T-cell (primary cell): ENCODE measurements around the gene TC2N. TPM values are rescaled to one million over a fixed set of nuclear protein-coding genes. Genes with fewer than 3 reads are reported as not detected.
A peak's percentile ranks its signal among the peaks of the same experiment; 100 is the strongest.

Experiments used
- ATAC-seq, 4 experiments: fragments of 200-7000 bp in 3 of 4; fragments of 150-1000 bp in 1 of 4; cut with Tn5 transposase; replicated peaks in 1 of 4; 1 replicate in 3 of 4; 2 replicates in 1 of 4; pipeline ENCODE4 v1.10.0; 2021; ENCODE audit warnings: moderate library complexity in 3 of 4, mild to moderate bottlenecking in 2 of 4, moderate number of reproducible peaks in 1 of 4
- CTCF ChIA-PET, 2 donors: fragments of 300-600 bp; sonication (Branson Sonifier 250); formaldehyde crosslinking; loops; one replicate each; lab custom pipeline; 2022; ENCODE audit warnings: antibody characterized with exemption in 2 of 2; lab: Charles Lee
- POLR2A ChIA-PET, 2 donors: fragments of 300-600 bp; sonication (Branson Sonifier 250); formaldehyde crosslinking; loops; one replicate each; lab custom pipeline; 2022; ENCODE audit warnings: antibody characterized with exemption in 2 of 2; lab: Charles Lee
- DNase-seq, 35 experiments: peaks; one replicate each; pipeline versions ENCODE4 v3.0.0 to v3.0.0-alpha.2; 2013 to 2023
- H3K27ac ChIP-seq: one replicate; pipeline ENCODE4 v1.5.1; 2013; ENCODE audit warnings: low read length
- H3K27me3 ChIP-seq, 2 experiments: replicated peaks in 1 of 2; 1 replicate in 1 of 2; 2 replicates in 1 of 2; pipeline versions ENCODE4 v1.6.1 to v1.7.0; 2013; ENCODE audit warnings: low read length in 1 of 2, mixed read lengths in 1 of 2; ENCODE audit not compliant: control insufficient read depth in 2 of 2, insufficient read depth in 2 of 2; ENCODE audit errors: extremely low read depth in 1 of 2
- H3K36me3 ChIP-seq, 2 donors: 1 replicate in 1 of 2; 2 replicates in 1 of 2; pipeline versions ENCODE4 v1.6.1 to v1.7.0; 2013; ENCODE audit warnings: low read length in 1 of 2; ENCODE audit not compliant: control insufficient read depth in 2 of 2, insufficient read depth in 1 of 2; ENCODE audit errors: extremely low read depth in 1 of 2
- H3K4me1 ChIP-seq, 2 experiments: 1 replicate in 1 of 2; 2 replicates in 1 of 2; pipeline versions ENCODE4 v1.6.1 to v1.7.0; 2013; ENCODE audit warnings: low read length in 2 of 2, mixed read lengths in 1 of 2; ENCODE audit not compliant: insufficient read depth in 2 of 2, control insufficient read depth in 1 of 2; ENCODE audit errors: extremely low read depth in 1 of 2
- H3K4me3 ChIP-seq, 2 donors: 1 replicate in 1 of 2; 2 replicates in 1 of 2; pipeline versions ENCODE4 v1.5.1 to v1.7.0; 2013; ENCODE audit warnings: mild to moderate bottlenecking in 2 of 2, low read length in 1 of 2, moderate library complexity in 1 of 2; ENCODE audit not compliant: control insufficient read depth in 1 of 2; ENCODE audit errors: extremely low read depth in 1 of 2
- H3K9me3 ChIP-seq: 2 replicates; pipeline ENCODE4 v1.7.0; 2013
- H3K27ac Mint-ChIP-seq, 2 donors: one replicate each; pipeline ENCODE4 v1.8.0; 2020 to 2021; ENCODE audit warnings: mild to moderate bottlenecking in 2 of 2, mixed read lengths in 2 of 2
- H3K27me3 Mint-ChIP-seq, 2 donors: one replicate each; pipeline ENCODE4 v1.8.0; 2021 to 2022; ENCODE audit warnings: mixed read lengths in 2 of 2
- H3K36me3 Mint-ChIP-seq: one replicate; pipeline ENCODE4 v1.8.0; 2021; ENCODE audit warnings: mixed read lengths
- H3K4me1 Mint-ChIP-seq, 3 donors: one replicate each; pipeline ENCODE4 v1.8.0; 2020 to 2022; ENCODE audit warnings: mixed read lengths in 3 of 3, mild to moderate bottlenecking in 1 of 3
- H3K4me3 Mint-ChIP-seq, 3 donors: one replicate each; pipeline ENCODE4 v1.8.0; 2020 to 2022; ENCODE audit warnings: mild to moderate bottlenecking in 3 of 3, mixed read lengths in 3 of 3, moderate library complexity in 3 of 3
- H3K9me3 Mint-ChIP-seq, 3 donors: one replicate each; pipeline ENCODE4 v1.8.0; 2020 to 2022; ENCODE audit warnings: mixed read lengths in 3 of 3
- WGBS: methylation state at CpG from one replicate; pipeline ENCODE4 v1.1.5; 2013; ENCODE audit warnings: missing lambda C conversion rate; ENCODE audit not compliant: insufficient coverage; 5-methylcytosine and 5-hydroxymethylcytosine counted together
- total RNA-seq, 35 experiments: library from RNA in 6 of 35; stranded (reverse) in 6 of 35; fragments of 120-200 nt in 1 of 35; gene quantifications; one replicate each; pipeline versions ENCODE4 v1.2.1 to v1.2.4 and lab custom pipeline; 2013 to 2026

Gene TC2N
- total RNA-seq, 5 donors from 2014 or later (not counting 1 experiment from before 2014, with no cell fraction given) = 203 to 274 (median 243) TPM

DNA sequence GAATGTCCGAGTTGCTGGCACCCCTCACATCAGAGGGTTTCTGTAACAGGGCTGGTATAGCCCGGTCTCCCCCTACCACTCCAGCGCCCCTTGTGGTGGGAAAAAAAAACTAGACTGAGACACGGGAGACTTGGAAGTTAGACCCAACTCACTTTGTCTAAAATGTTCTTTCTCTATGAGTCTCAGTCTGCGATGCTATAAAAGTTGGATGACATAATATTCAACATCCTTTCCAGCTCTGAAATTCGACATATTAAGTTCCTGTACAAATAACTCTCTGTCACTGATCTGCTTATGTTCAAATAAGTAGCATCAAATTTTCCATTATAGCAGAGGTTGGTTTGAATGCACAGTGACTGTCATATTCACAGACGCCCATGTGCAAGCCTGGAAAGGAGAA, 25.7 kb upstream of the TC2N start:
- POLR2A ChIA-PET = interaction anchor here in 1 of 2 donors (0.5 kb wide), 1 partner anchor 102 kb away, joined by 4 read pairs; no protein-coding TSS in a partner anchor
- Histone ChIP-seq H3K9me3 (no peaks in the 10 kb centered on the region), H3K36me3 (no peaks in the 10 kb centered on the region), H3K27ac (no peak overlapping the region), H3K27me3 (no peaks in the 10 kb centered on the region), H3K4me1 (peaks cover 23 to 54% of the 10 kb centered on the region in 2 experiments), H3K4me3 (no peak overlapping the region)
- CTCF ChIA-PET = interaction anchor here (1.0 to 1.1 kb wide), 2 partner anchors 30 to 59 kb away, joined by 3 to 4 read pairs; no protein-coding TSS in a partner anchor
- ATAC-seq = peak in 1 of 4 experiments; percentile 54
- Mint-ChIP-seq H3K4me3 (no peak overlapping the region), H3K4me1 (peaks cover 58 to 74% (median 62%) of the 10 kb centered on the region in 3 donors), H3K36me3 (no peaks in the 10 kb centered on the region), H3K27me3 (no peaks in the 10 kb centered on the region), H3K9me3 (no peaks in the 10 kb centered on the region), H3K27ac (peak overlapping the region; percentile 27 to 83)
- peak in 8 of 35 experiments; percentile 16 to 62 (median 20) for DNase-seq
- WGBS = 67% methylated on average over 1 of the region's 7 CpGs

- H3K27ac ChIP-seq = no peak overlapping the region
- DNase-seq = no peak
- POLR2A ChIA-PET = interaction anchor here in 1 of 2 donors (0.7 kb wide), 1 partner anchor 13 kb away, joined by 3 read pairs; no protein-coding TSS in a partner anchor
- H3K36me3 ChIP-seq = no peaks in the 10 kb centered on the region
- no peaks in the 10 kb centered on the region for H3K27me3 Mint-ChIP-seq
- no peaks in the 10 kb centered on the region for H3K9me3 ChIP-seq
- H3K9me3 Mint-ChIP-seq = no peaks in the 10 kb centered on the region
- 100% methylated on average over 1 of the region's 3 CpGs for WGBS
- no peak overlapping the region for H3K4me3 ChIP-seq
- peaks cover 60 to 67% (median 62%) of the 10 kb centered on the region in 3 donors for H3K4me1 Mint-ChIP-seq
- peak overlapping the region; percentile 96 to 97 for H3K27ac Mint-ChIP-seq
- H3K4me1 ChIP-seq = peaks cover 23 to 54% of the 10 kb centered on the region in 2 experiments
- no peaks in the 10 kb centered on the region for H3K36me3 Mint-ChIP-seq
- no peaks in the 10 kb centered on the region for H3K27me3 ChIP-seq
- H3K4me3 Mint-ChIP-seq = peak overlapping the region in 1 of 3 donors; percentile 65
- ATAC-seq = no peak
- CTCF ChIA-PET = interaction anchor here (0.6 to 0.9 kb wide), 4 partner anchors 21 to 423 kb away, joined by 3 to 7 read pairs (median 4); no protein-coding TSS in a partner anchor
Measured at GRCh38 chr14:91891721-91892220, 24.4 kb upstream of the TC2N start.

- Histone ChIP-seq H3K36me3 (no peaks in the 10 kb centered on the region), H3K9me3 (no peaks in the 10 kb centered on the region), H3K27me3 (no peaks in the 10 kb centered on the region), H3K4me1 (peaks cover 23 to 54% of the 10 kb centered on the region in 2 experiments), H3K4me3 (no peak overlapping the region), H3K27ac (peak overlapping the region; percentile 54)
- ChIA-PET CTCF (interaction anchor here in 1 of 2 donors (0.6 to 0.9 kb wide), 3 partner anchors 45 to 422 kb away, joined by 3 to 5 read pairs (median 3); no protein-coding TSS in a partner anchor), POLR2A (interaction anchor here in 1 of 2 donors (0.6 to 0.7 kb wide), 2 partner anchors 12 to 103 kb away, joined by 3 to 4 read pairs; no protein-coding TSS in a partner anchor)
- DNase-seq (no peak), ATAC-seq (no peak)
- peak overlapping the region in 1 of 3 donors; percentile 65 for H3K4me3 Mint-ChIP-seq
- peaks cover 60 to 63% (median 63%) of the 10 kb centered on the region in 3 donors for H3K4me1 Mint-ChIP-seq
- H3K27me3 Mint-ChIP-seq = no peaks in the 10 kb centered on the region
- no peaks in the 10 kb centered on the region for H3K9me3 Mint-ChIP-seq
- peak overlapping the region; percentile 96 to 97 for H3K27ac Mint-ChIP-seq
- WGBS = 97% methylated on average over 4 of the region's 5 CpGs
- no peaks in the 10 kb centered on the region for H3K36me3 Mint-ChIP-seq
Measured at GRCh38 chr14:91891101-91891500, 23.8 kb upstream of the TC2N start.

DNA sequence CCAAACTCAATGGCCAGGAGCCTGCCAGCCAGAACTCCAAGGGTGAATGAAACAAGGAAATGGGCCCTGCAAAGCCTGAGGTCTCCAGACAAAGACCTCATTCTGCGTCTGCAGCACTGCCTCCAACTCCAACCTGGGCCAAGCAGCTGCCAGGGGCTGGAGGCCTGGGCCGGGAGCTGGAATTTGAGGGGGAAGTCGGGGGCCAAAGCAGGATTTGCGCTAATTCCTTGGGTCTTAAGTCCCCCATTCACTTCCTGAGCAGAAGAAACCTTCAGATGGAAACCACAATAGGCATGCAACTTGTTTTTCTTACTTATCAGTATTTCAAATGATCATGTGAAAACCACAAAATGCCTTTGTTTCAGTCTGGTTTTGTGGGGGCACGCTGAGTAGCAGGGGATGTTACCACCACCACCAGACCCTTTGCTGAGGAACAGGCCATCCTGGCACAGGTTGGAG, 23.0 kb upstream of the TC2N start:
- peak overlapping the region; percentile 54 for H3K27ac ChIP-seq
- Mint-ChIP-seq H3K27ac (peak overlapping the region; percentile 96 to 97), H3K4me3 (peak overlapping the region in 2 of 3 donors; percentile 24 to 65), H3K9me3 (no peaks in the 10 kb centered on the region), H3K27me3 (no peaks in the 10 kb centered on the region), H3K36me3 (no peaks in the 10 kb centered on the region), H3K4me1 (peaks cover 57 to 63% (median 59%) of the 10 kb centered on the region in 3 donors)
- no peaks in the 10 kb centered on the region for H3K27me3 ChIP-seq
- H3K9me3 ChIP-seq = no peaks in the 10 kb centered on the region
- H3K4me1 ChIP-seq = peaks cover 23 to 54% of the 10 kb centered on the region in 2 experiments
- ChIA-PET CTCF (no interaction called here), POLR2A (no interaction called here)
- ATAC-seq (peak; percentile 59 to 79 (median 70)), DNase-seq (peak in 3 of 35 experiments; percentile 16 to 34 (median 23))
- whole genome bisulfite sequencing = 20% methylated on average over 2 of the region's 5 CpGs
- H3K4me3 ChIP-seq = no peak overlapping the region
- no peaks in the 10 kb centered on the region for H3K36me3 ChIP-seq

GRCh38 chr14:91889477-91890211, 22.3 kb upstream of the TC2N start:
- Mint-ChIP-seq H3K9me3 (no peaks in the 10 kb centered on the region), H3K36me3 (no peaks in the 10 kb centered on the region), H3K27me3 (no peaks in the 10 kb centered on the region), H3K4me1 (peaks cover 56 to 66% (median 60%) of the 10 kb centered on the region in 3 donors), H3K4me3 (peak overlapping the region in 1 of 3 donors; percentile 65), H3K27ac (peak overlapping the region; percentile 96 to 97)
- no peak for DNase-seq
- peaks cover 23 to 54% of the 10 kb centered on the region in 2 experiments for H3K4me1 ChIP-seq
- 70% methylated on average over 8 of the region's 13 CpGs for WGBS
- no peaks in the 10 kb centered on the region for H3K27me3 ChIP-seq
- H3K36me3 ChIP-seq = no peaks in the 10 kb centered on the region
- POLR2A ChIA-PET = interaction anchor here in 1 of 2 donors (0.6 kb wide), 1 partner anchor 51 kb away, joined by 5 read pairs; no protein-coding TSS in a partner anchor
- peak overlapping the region; percentile 54 for H3K27ac ChIP-seq
- peak; percentile 22 to 42 (median 26) for ATAC-seq
- CTCF ChIA-PET = interaction anchor here in 1 of 2 donors (1.3 kb wide), 1 partner anchor 21 kb away, joined by 4 read pairs; no protein-coding TSS in a partner anchor
- H3K4me3 ChIP-seq = no peak overlapping the region
- H3K9me3 ChIP-seq = no peaks in the 10 kb centered on the region
